ENCODE results near the gene VWA8. TPM values are rescaled to one million over a fixed set of nuclear protein-coding genes. Genes with fewer than 3 reads are reported as not detected.

The VWA8 gene
- total RNA-seq, 4 donors from 2014 or later, result 27.7 to 47.7 (median 39.5) TPM

- Histone ChIP-seq H3K4me3 (no peak overlapping the region), H3K4me1 (no peaks in the 10 kb centered on the region), H3K27me3 (no peaks in the 10 kb centered on the region), H3K9me3 (no peaks in the 10 kb centered on the region), H3K36me3 (peaks cover 0 to 6% (median 0%) of the 10 kb centered on the region in 3 donors), H3K27ac (no peak overlapping the region)
- DNase-seq, result no peak
- TF ChIP-seq CTCF (IDR thresholded peaks at IDR 0.05) (no peak), POLR2A (IDR thresholded peaks at IDR 0.05) (no peak)
Observed at GRCh38 chr13:41700790-41701310, 260.1 kb downstream of the VWA8 start.

GRCh38 chr13:41699759-41700158, 261.1 kb downstream of the VWA8 start:
- no peak for TF ChIP-seq CTCF (IDR thresholded peaks at IDR 0.05)
- TF ChIP-seq POLR2A (IDR thresholded peaks at IDR 0.05), result no peak
- H3K4me3 ChIP-seq, result no peak overlapping the region
- H3K4me1 ChIP-seq, result no peaks in the 10 kb centered on the region
- no peaks in the 10 kb centered on the region for H3K9me3 ChIP-seq
- H3K36me3 ChIP-seq, result peaks cover 0 to 6% (median 0%) of the 10 kb centered on the region in 3 donors
- no peaks in the 10 kb centered on the region for H3K27me3 ChIP-seq
- no peak for DNase-seq
- H3K27ac ChIP-seq, result no peak overlapping the region

- Histone ChIP-seq H3K27me3 (no peaks in the 10 kb centered on the region), H3K4me1 (no peaks in the 10 kb centered on the region), H3K27ac (no peak overlapping the region), H3K9me3 (no peaks in the 10 kb centered on the region), H3K36me3 (peaks cover 0 to 6% (median 0%) of the 10 kb centered on the region in 3 donors), H3K4me3 (no peak overlapping the region)
- no peak for TF ChIP-seq POLR2A (IDR thresholded peaks at IDR 0.05)
- DNase-seq, result no peak
Observed at GRCh38 chr13:41697578-41697977, 263.3 kb downstream of the VWA8 start.

DNA sequence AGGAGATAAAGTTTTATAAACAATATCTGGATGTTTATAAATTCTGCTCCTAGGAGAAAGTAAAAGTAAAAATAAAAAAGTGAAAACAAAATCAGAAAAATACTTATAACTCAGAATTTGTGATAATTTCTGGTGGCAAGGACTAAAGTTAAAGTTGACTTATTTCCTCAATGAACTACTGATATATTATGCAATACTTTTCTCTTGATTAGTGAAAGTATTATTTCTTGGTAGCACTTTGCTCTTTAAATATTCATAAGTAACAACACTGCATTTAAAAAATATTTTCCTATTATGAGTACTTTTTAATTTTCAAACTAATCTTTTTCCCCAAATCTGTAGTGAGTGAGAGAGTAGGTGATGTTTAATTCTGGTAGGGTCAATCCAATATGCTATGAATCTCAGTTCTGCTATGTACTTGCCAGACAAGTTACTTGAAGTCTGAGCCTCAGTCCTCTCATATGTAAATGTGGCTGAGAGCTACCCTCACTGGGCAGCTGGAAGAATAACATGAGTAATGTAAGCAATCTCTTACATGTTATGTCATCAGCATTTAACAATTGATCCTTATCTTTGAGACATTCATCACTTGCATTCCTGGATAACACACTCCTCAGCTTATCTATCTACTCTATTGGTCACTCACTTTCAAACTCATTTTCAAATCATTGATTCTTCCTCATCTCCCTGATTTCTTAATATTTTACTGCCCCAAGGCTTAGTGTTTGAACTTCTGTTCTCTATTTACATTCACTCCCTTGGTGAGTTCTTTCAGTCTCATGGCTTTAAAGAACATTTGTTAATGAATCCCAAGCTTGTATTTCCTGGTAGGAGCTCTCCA, 264.5 kb downstream of the VWA8 start:
- Histone ChIP-seq H3K27me3 (no peaks in the 10 kb centered on the region), H3K27ac (no peak overlapping the region), H3K4me3 (no peak overlapping the region), H3K9me3 (no peaks in the 10 kb centered on the region), H3K36me3 (peaks cover 0 to 8% (median 0%) of the 10 kb centered on the region in 3 donors), H3K4me1 (no peaks in the 10 kb centered on the region)
- DNase-seq, result no peak
- TF ChIP-seq POLR2A (IDR thresholded peaks at IDR 0.05) (no peak), CTCF (IDR thresholded peaks at IDR 0.05) (no peak)

- Histone ChIP-seq H3K9me3 (no peaks in the 10 kb centered on the region), H3K36me3 (peaks cover 0 to 19% (median 0%) of the 10 kb centered on the region in 3 donors), H3K4me3 (no peak overlapping the region), H3K27me3 (no peaks in the 10 kb centered on the region), H3K4me1 (no peaks in the 10 kb centered on the region), H3K27ac (peak overlapping the region in 1 of 4 donors; percentile 54)
- peak in 1 of 3 donors; percentile 48 for DNase-seq
- no peak for TF ChIP-seq POLR2A (IDR thresholded peaks at IDR 0.05)
Observed at GRCh38 chr13:41694545-41695301, 266.2 kb downstream of the VWA8 start.

GRCh38 chr13:41693434-41693833, 267.5 kb downstream of the VWA8 start:
- Histone ChIP-seq H3K36me3 (peaks cover 0 to 13% (median 0%) of the 10 kb centered on the region in 3 donors), H3K4me1 (no peaks in the 10 kb centered on the region), H3K4me3 (no peak overlapping the region), H3K9me3 (no peaks in the 10 kb centered on the region), H3K27ac (no peak overlapping the region), H3K27me3 (no peaks in the 10 kb centered on the region)
- TF ChIP-seq POLR2A (IDR thresholded peaks at IDR 0.05) (no peak), CTCF (IDR thresholded peaks at IDR 0.05) (no peak)
- DNase-seq, result no peak
